Measurements from ENCODE around the gene SLC25A10. TPM values are rescaled to one million over a fixed set of nuclear protein-coding genes. Genes with fewer than 3 reads are reported as not detected.

Gene SLC25A10
- total RNA-seq, 1 experiment from 2014 or later: 30.9 TPM

GRCh38 chr17:81716674-81716996 is 4.6 kb downstream of the SLC25A10 start:
- H3K4me2 ChIP-seq (ENCODE audit: insufficient read depth, insufficient read length, low read length): no peak overlapping the region
- peaks cover 8 to 15% of the 10 kb centered on the region in 2 experiments for H3K4me1 Mint-ChIP-seq
- WGBS (ENCODE audit: extremely low coverage, insufficient read length, low lambda C conversion rate): no CpG with 5 or more reads among the region's 12 CpGs

More at GRCh38 chr17:81716674-81716996, 4.6 kb downstream of the SLC25A10 start:
- Histone ChIP-seq H4K5ac (ENCODE audit: insufficient read length, low read depth, low read length) (no peak overlapping the region), H4K20me1 (ENCODE audit: control insufficient read depth, insufficient read depth, insufficient read length) (no peaks in the 10 kb centered on the region), H2BK20ac (ENCODE audit: low read depth, low read length, poor library complexity, severe bottlenecking) (no peak overlapping the region), H3K27ac (ENCODE audit: insufficient read length, low read depth, low read length) (no peak overlapping the region), H3K9me3 (ENCODE audit: control insufficient read depth, low read depth, low read length) (no peaks in the 10 kb centered on the region), H2BK15ac (ENCODE audit: low read depth, low read length) (no peak overlapping the region), H2BK120ac (ENCODE audit: low read depth, low read length, poor library complexity, severe bottlenecking) (no peak overlapping the region), H3K14ac (ENCODE audit: insufficient read depth, low read length) (no peak overlapping the region), H3T11ph (ENCODE audit: low read length) (no peak overlapping the region), H3K79me1 (ENCODE audit: insufficient read depth, low read depth, low read length, poor library complexity, severe bottlenecking) (no peaks in the 10 kb centered on the region), H3K18ac (ENCODE audit: insufficient read length, low read depth, low read length) (no peak overlapping the region), H3K56ac (ENCODE audit: insufficient read length, low read depth, low read length) (no peak overlapping the region), H3K23ac (ENCODE audit: insufficient read length, low read depth, low read length) (no peak overlapping the region), H3K4me1 (ENCODE audit: insufficient read depth, low read length) (no peaks in the 10 kb centered on the region), H2AK5ac (ENCODE audit: insufficient read length, low read length) (no peak overlapping the region), H3K79me2 (ENCODE audit: insufficient read depth, low read length) (no peaks in the 10 kb centered on the region; the same call in 1 of the 2 replicates), H3K4ac (ENCODE audit: low read depth, low read length) (no peak overlapping the region), H4K8ac (replicated peaks; ENCODE audit: insufficient read length, low read depth, low read length) (no peak overlapping the region), H2BK5ac (ENCODE audit: insufficient read length, low read length) (no peak overlapping the region), H2BK12ac (ENCODE audit: insufficient read length, low read depth, low read length) (no peak overlapping the region), H3K23me2 (ENCODE audit: insufficient read length, low read depth, low read length, poor library complexity, severe bottlenecking) (peaks cover 8% of the 10 kb centered on the region), H4K91ac (ENCODE audit: insufficient read length, low read depth, low read length) (no peak overlapping the region), H3K9ac (ENCODE audit: extremely low read depth, insufficient read length, low read length) (no peak overlapping the region), H3K27me3 (ENCODE audit: insufficient read depth, low read length) (no peaks in the 10 kb centered on the region), H2AFZ (ENCODE audit: low read length) (no peak overlapping the region)
- Mint-ChIP-seq H3K9me3 (no peaks in the 10 kb centered on the region; a peak in 1 of 5 replicates), H3K36me3 (ENCODE audit: insufficient read depth in 1 of 3, low read depth in 3 of 3) (peaks cover 6 to 19% (median 14%) of the 10 kb centered on the region in 3 experiments), H3K4me3 (no peak overlapping the region), H3K27me3 (ENCODE audit: low read depth) (no peaks in the 10 kb centered on the region; the same call in 1 of the 2 replicates), H3K27ac (no peak overlapping the region)
- no peak for DNase-seq
- no peak for TF ChIP-seq CTCF (conservative IDR thresholded peaks at IDR 0.05)
